ENCODE data around the gene COX6A1. TPM values are rescaled to one million over a fixed set of nuclear protein-coding genes. Genes with fewer than 3 reads are reported as not detected.

Gene COX6A1
- total RNA-seq, 1 experiment from 2014 or later, result 464 TPM

DNA sequence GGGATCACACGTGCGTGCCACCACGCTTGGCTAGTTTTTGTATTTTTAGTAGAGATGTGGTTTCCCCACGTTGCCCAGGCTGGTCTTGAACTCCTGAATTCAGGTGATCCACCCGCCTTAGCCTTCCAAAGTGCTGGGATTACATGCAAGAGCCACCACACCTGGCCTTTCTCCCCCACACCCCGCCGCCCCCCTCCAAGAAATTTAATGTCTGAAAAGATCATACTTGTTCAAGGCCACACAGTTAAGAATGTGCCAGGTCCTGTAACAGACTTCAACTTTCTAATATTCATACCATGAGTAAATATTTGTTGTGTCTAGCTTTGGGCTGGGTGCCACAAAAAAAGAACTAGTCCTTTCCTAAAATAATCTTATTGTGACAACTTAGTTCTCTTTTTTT is 17.4 kb downstream of the COX6A1 start:
- TF ChIP-seq JUND (IDR thresholded peaks at IDR 0.05), result no peak
- TF ChIP-seq, protein P1, sequence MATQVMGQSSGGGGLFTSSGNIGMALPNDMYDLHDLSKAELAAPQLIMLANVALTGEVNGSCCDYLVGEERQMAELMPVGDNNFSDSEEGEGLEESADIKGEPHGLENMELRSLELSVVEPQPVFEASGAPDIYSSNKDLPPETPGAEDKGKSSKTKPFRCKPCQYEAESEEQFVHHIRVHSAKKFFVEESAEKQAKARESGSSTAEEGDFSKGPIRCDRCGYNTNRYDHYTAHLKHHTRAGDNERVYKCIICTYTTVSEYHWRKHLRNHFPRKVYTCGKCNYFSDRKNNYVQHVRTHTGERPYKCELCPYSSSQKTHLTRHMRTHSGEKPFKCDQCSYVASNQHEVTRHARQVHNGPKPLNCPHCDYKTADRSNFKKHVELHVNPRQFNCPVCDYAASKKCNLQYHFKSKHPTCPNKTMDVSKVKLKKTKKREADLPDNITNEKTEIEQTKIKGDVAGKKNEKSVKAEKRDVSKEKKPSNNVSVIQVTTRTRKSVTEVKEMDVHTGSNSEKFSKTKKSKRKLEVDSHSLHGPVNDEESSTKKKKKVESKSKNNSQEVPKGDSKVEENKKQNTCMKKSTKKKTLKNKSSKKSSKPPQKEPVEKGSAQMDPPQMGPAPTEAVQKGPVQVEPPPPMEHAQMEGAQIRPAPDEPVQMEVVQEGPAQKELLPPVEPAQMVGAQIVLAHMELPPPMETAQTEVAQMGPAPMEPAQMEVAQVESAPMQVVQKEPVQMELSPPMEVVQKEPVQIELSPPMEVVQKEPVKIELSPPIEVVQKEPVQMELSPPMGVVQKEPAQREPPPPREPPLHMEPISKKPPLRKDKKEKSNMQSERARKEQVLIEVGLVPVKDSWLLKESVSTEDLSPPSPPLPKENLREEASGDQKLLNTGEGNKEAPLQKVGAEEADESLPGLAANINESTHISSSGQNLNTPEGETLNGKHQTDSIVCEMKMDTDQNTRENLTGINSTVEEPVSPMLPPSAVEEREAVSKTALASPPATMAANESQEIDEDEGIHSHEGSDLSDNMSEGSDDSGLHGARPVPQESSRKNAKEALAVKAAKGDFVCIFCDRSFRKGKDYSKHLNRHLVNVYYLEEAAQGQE (IDR thresholded peaks at IDR 0.05; ENCODE audit: low read depth), result no peak
- TF ChIP-seq CBX3 (IDR thresholded peaks at IDR 0.05; ENCODE audit: low read depth), result no peak
- POLR2A ChIA-PET, result no interaction called here
- H4K20me1 ChIP-seq (ENCODE audit: insufficient read depth), result peaks cover 6% of the 10 kb centered on the region; the same call in 1 of the 2 replicates
- BruUV-seq (replicated peaks), result no TSS peak
- intact Hi-C loops (cut with micrococcal nuclease), result no loop called here
- DNase-seq (ENCODE audit: low read depth, low spot score), result no peak
- peaks cover 68% of the 10 kb centered on the region for H3K79me2 ChIP-seq (ENCODE audit: insufficient read depth, low read length)
- CTCF ChIA-PET, result interaction anchor here (0.6 to 4.2 kb wide), 2 partner anchors 12 to 44 kb away, joined by 3 to 25 read pairs; no protein-coding TSS in a partner anchor
- no peak for ATAC-seq
- H3K4me3 ChIP-seq (replicated peaks in 1 of 2; ENCODE audit: low read depth in 1 of 2, low read length in 2 of 2), result no peak overlapping the region
- H3K9me3 ChIP-seq (ENCODE audit: control insufficient read depth in 1 of 2, insufficient read depth in 1 of 2, low read depth in 1 of 2, low read length in 2 of 2), result no peaks in the 10 kb centered on the region
- H3K27me3 ChIP-seq (ENCODE audit: insufficient read depth, low read length), result no peaks in the 10 kb centered on the region
- no peaks in the 10 kb centered on the region for H3K9me2 ChIP-seq (ENCODE audit: insufficient read depth)
- no peaks in the 10 kb centered on the region for H3K4me1 ChIP-seq (ENCODE audit: control insufficient read depth in 1 of 2, insufficient read depth in 2 of 2, low read length in 2 of 2)
- H3K27ac ChIP-seq (ENCODE audit: low read depth, low read length), result no peak overlapping the region
- RAD21 ChIA-PET (ENCODE audit: low non-redundant PET in 1 of 2, low total read pairs in 2 of 2, uncharacterized antibody in 2 of 2, unreplicated experiment in 2 of 2), result no interaction called here
- H2AFZ ChIP-seq (ENCODE audit: low read depth, low read length, poor library complexity, severe bottlenecking), result no peak overlapping the region
- peaks cover 32 to 49% of the 10 kb centered on the region in 2 experiments for H3K36me3 ChIP-seq (ENCODE audit: control insufficient read depth in 1 of 2, insufficient read depth in 2 of 2, low read length in 2 of 2)
- H3K9ac ChIP-seq (ENCODE audit: low read length), result no peak overlapping the region
- H3K4me2 ChIP-seq (ENCODE audit: low read length), result no peak overlapping the region

DNA sequence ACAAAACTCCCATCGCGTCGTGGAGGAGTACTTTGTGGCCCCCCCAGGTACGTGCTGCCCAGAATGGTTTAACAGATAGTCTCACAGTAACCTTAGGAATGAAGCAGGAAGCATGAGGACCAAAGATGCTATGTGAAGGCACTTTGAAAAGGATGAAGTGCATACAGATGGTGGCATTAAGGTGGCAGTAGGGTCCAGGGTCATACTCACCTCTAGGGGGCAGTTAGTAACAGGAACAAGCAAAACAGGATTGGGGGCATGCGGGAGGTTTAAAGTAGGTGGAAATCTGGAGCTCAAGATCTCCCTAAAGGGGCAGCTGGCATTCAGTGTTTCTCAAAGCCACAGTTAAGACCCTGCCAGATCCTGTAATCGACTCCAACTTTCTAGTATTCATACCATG is 19.2 kb downstream of the COX6A1 start:
- H3K4me2 ChIP-seq (ENCODE audit: low read length), result no peak overlapping the region
- no peaks in the 10 kb centered on the region for H3K27me3 ChIP-seq (ENCODE audit: insufficient read depth, low read length)
- peaks cover 40 to 61% of the 10 kb centered on the region in 2 experiments for H3K36me3 ChIP-seq (ENCODE audit: control insufficient read depth in 1 of 2, insufficient read depth in 2 of 2, low read length in 2 of 2)
- no peak overlapping the region for H3K27ac ChIP-seq (ENCODE audit: low read depth, low read length)
- POLR2A ChIA-PET, result interaction anchor here (0.5 to 1.0 kb wide), 2 partner anchors 12 to 256 kb away, joined by 3 to 4 read pairs; partner anchors contain the start of gene SRSF9
- no peaks in the 10 kb centered on the region for H3K4me1 ChIP-seq (ENCODE audit: control insufficient read depth in 1 of 2, insufficient read depth in 2 of 2, low read length in 2 of 2)
- DNase-seq (ENCODE audit: low read depth, low spot score) (no peak), ATAC-seq (peak; percentile 55)
- H3K9ac ChIP-seq (ENCODE audit: low read length), result no peak overlapping the region
- no peaks in the 10 kb centered on the region for H3K9me2 ChIP-seq (ENCODE audit: insufficient read depth)
- CTCF ChIA-PET, result interaction anchor here (0.9 to 4.2 kb wide), 2 partner anchors 10 to 120 kb away, joined by 3 to 25 read pairs; no protein-coding TSS in a partner anchor
- RAD21 ChIA-PET (ENCODE audit: low non-redundant PET in 1 of 2, low total read pairs in 2 of 2, uncharacterized antibody in 2 of 2, unreplicated experiment in 2 of 2), result no interaction called here
- BruUV-seq (replicated peaks), result no TSS peak
- peak; percentile 38; the same call in 1 of the 2 replicates for TF ChIP-seq RAD21 (IDR thresholded peaks at IDR 0.05; ENCODE audit: low read depth)
- no peak for TF ChIP-seq ELF1 (IDR thresholded peaks at IDR 0.05; ENCODE audit: borderline replicate concordance, low read depth)
- TF ChIP-seq, protein P2, sequence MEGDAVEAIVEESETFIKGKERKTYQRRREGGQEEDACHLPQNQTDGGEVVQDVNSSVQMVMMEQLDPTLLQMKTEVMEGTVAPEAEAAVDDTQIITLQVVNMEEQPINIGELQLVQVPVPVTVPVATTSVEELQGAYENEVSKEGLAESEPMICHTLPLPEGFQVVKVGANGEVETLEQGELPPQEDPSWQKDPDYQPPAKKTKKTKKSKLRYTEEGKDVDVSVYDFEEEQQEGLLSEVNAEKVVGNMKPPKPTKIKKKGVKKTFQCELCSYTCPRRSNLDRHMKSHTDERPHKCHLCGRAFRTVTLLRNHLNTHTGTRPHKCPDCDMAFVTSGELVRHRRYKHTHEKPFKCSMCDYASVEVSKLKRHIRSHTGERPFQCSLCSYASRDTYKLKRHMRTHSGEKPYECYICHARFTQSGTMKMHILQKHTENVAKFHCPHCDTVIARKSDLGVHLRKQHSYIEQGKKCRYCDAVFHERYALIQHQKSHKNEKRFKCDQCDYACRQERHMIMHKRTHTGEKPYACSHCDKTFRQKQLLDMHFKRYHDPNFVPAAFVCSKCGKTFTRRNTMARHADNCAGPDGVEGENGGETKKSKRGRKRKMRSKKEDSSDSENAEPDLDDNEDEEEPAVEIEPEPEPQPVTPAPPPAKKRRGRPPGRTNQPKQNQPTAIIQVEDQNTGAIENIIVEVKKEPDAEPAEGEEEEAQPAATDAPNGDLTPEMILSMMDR (IDR thresholded peaks at IDR 0.05 in 2 of 3, conservative IDR thresholded peaks at IDR 0.05 in 1 of 3; ENCODE audit: borderline replicate concordance in 1 of 3, insufficient read depth in 1 of 3, low read depth in 2 of 3, low read length in 2 of 3), result peak; percentile 23 to 64 (median 57); a peak in 5 of 6 replicates
- no peak overlapping the region for H3K4me3 ChIP-seq (replicated peaks in 1 of 2; ENCODE audit: low read depth in 1 of 2, low read length in 2 of 2)
- H4K20me1 ChIP-seq (ENCODE audit: insufficient read depth), result peaks cover 9% of the 10 kb centered on the region
- no peaks in the 10 kb centered on the region for H3K9me3 ChIP-seq (ENCODE audit: control insufficient read depth in 1 of 2, insufficient read depth in 1 of 2, low read depth in 1 of 2, low read length in 2 of 2)
- intact Hi-C loops (cut with micrococcal nuclease), result no loop called here
- H2AFZ ChIP-seq (ENCODE audit: low read depth, low read length, poor library complexity, severe bottlenecking), result no peak overlapping the region
- H3K79me2 ChIP-seq (ENCODE audit: insufficient read depth, low read length), result peaks cover 74% of the 10 kb centered on the region

Measured in HCT116 (cell line).